DOHH2 (cell line): Measurements from ENCODE around the gene ECHS1.
"Not testable (repeated sequence)": the region's sequence is repeated elsewhere in the genome, so short reads cannot be mapped to it uniquely, and the experiment has no call there.

ENCODE experiments used
- H3F3A ChIP-seq: fragments of 200-600 bp; sonication (generic), shearing (Covaris generic); 2 replicates; pipeline ENCODE4 v1.6.0; 2016; ENCODE audit warnings: antibody characterized with exemption, mild to moderate bottlenecking; ENCODE audit not compliant: control insufficient read depth, insufficient read depth
- H3K27ac ChIP-seq: fragments of 200-600 bp; sonication (generic); 2 replicates; pipeline ENCODE4 v1.5.1; 2014; ENCODE audit warnings: low read depth, mild to moderate bottlenecking, low read length, moderate library complexity
- H3K27me3 ChIP-seq: fragments of 200-600 bp; sonication (generic); 2 replicates; pipeline ENCODE4 v1.6.1; 2014; ENCODE audit warnings: mild to moderate bottlenecking, low read length, mixed read lengths; ENCODE audit not compliant: control insufficient read depth
- H3K36me3 ChIP-seq: fragments of 200-600 bp; sonication (generic); 2 replicates; pipeline ENCODE4 v1.6.1; 2014; ENCODE audit warnings: mild to moderate bottlenecking, low read length, moderate library complexity, mixed read lengths; ENCODE audit not compliant: control insufficient read depth
- H3K4me1 ChIP-seq: fragments of 200-600 bp; sonication (generic); 2 replicates; pipeline ENCODE4 v1.6.1; 2014; ENCODE audit warnings: mild to moderate bottlenecking, low read length, mixed read lengths; ENCODE audit not compliant: control insufficient read depth
- H3K4me2 ChIP-seq: fragments of 200-600 bp; sonication (generic); 2 replicates; pipeline ENCODE4 v1.6.0; 2014; ENCODE audit warnings: mild to moderate bottlenecking, low read length, moderate library complexity
- H3K4me3 ChIP-seq: fragments of 200-600 bp; sonication (generic); 2 replicates; pipeline ENCODE4 v1.5.1; 2014; ENCODE audit warnings: mild to moderate bottlenecking, low read length, mixed read lengths
- H3K79me2 ChIP-seq: fragments of 200-600 bp; sonication (generic); 2 replicates; pipeline ENCODE4 v1.6.1; 2014; ENCODE audit warnings: mild to moderate bottlenecking, low read length, mixed read lengths; ENCODE audit not compliant: control insufficient read depth
- H3K9me2 ChIP-seq: fragments of 200-600 bp; sonication (generic); replicated peaks from 2 replicates; pipeline ENCODE4 v1.6.1; 2014; ENCODE audit warnings: mild to moderate bottlenecking, low read length, mixed read lengths; ENCODE audit not compliant: control insufficient read depth
- H3K9me3 ChIP-seq: fragments of 200-600 bp; sonication (generic); 2 replicates; pipeline ENCODE4 v1.6.1; 2014; ENCODE audit warnings: antibody characterized with exemption, low read length, mixed read lengths; ENCODE audit not compliant: control insufficient read depth, insufficient read depth
- H4K20me1 ChIP-seq: fragments of 200-600 bp; sonication (generic); 2 replicates; pipeline ENCODE4 v1.6.0; 2014; ENCODE audit warnings: low read depth, mild to moderate bottlenecking, antibody characterized with exemption, low read length, moderate library complexity; ENCODE audit not compliant: control insufficient read depth, insufficient read depth
- CTCF ChIP-seq: fragments of 200-600 bp; sonication (generic); IDR thresholded peaks from one replicate; pipeline ENCODE4 v1.5.1; 2014; ENCODE audit warnings: antibody characterized with exemption, mild to moderate bottlenecking, low read depth, low read length; ENCODE audit not compliant: poor library complexity, severe bottlenecking
- EZH2phosphoT487 ChIP-seq: fragments of 200-600 bp; sonication (generic); IDR thresholded peaks from 2 replicates; pipeline ENCODE4 v1.6.1; 2017; ENCODE audit warnings: borderline replicate concordance, mild to moderate bottlenecking, antibody characterized with exemption, low read length, moderate library complexity, mixed read lengths

The ECHS1 gene

GRCh38 chr10:133388236-133388972, 15.2 kb upstream of the ECHS1 start:
- Histone ChIP-seq H3K9me2 (no peaks in the 10 kb centered on the region), H3K4me2 (peak overlapping the region; percentile 84), H3K4me1 (peaks cover 54% of the 10 kb centered on the region), H4K20me1 (no peaks in the 10 kb centered on the region), H3K36me3 (peaks cover 21% of the 10 kb centered on the region), H3K9me3 (no peaks in the 10 kb centered on the region), H3K4me3 (peak overlapping the region; percentile 83), H3F3A (peaks cover 17% of the 10 kb centered on the region), H3K79me2 (peaks cover 6% of the 10 kb centered on the region), H3K27me3 (no peaks in the 10 kb centered on the region), H3K27ac (peak overlapping the region; percentile 97)
- TF ChIP-seq EZH2phosphoT487 (no peak), CTCF (no peak)

- H3K27me3 ChIP-seq, H3K79me2 ChIP-seq, H3K27ac ChIP-seq, H3K9me2 ChIP-seq, H3K9me3 ChIP-seq, H3K4me2 ChIP-seq, H4K20me1 ChIP-seq, H3K4me3 ChIP-seq: not testable (repeated sequence)
- H3F3A ChIP-seq = peaks cover 17% of the 10 kb centered on the region
- peaks cover 21% of the 10 kb centered on the region for H3K36me3 ChIP-seq
- peaks cover 39% of the 10 kb centered on the region for H3K4me1 ChIP-seq
These were observed 13.8 kb upstream of the ECHS1 start for GRCh38 chr10:133386951-133387350.

GRCh38 chr10:133385214-133385613, 12.1 kb upstream of the ECHS1 start:
- Histone ChIP-seq H3K27me3 (peaks cover 2% of the 10 kb centered on the region; the same call in 1 of the 2 replicates), H3K79me2 (peaks cover 6% of the 10 kb centered on the region), H3F3A (peaks cover 12% of the 10 kb centered on the region), H3K9me2 (no peaks in the 10 kb centered on the region), H3K4me2 (no peak overlapping the region), H3K9me3 (no peaks in the 10 kb centered on the region), H3K27ac (no peak overlapping the region), H4K20me1 (no peaks in the 10 kb centered on the region), H3K36me3 (peaks cover 11% of the 10 kb centered on the region), H3K4me3 (no peak overlapping the region), H3K4me1 (peaks cover 22% of the 10 kb centered on the region)
- TF ChIP-seq EZH2phosphoT487 (no peak), CTCF (no peak)

GRCh38 chr10:133384071-133384470, 10.9 kb upstream of the ECHS1 start:
- TF ChIP-seq EZH2phosphoT487 (no peak), CTCF (no peak)
- peaks cover 4% of the 10 kb centered on the region; the same call in 1 of the 2 replicates for H3K36me3 ChIP-seq
- no peaks in the 10 kb centered on the region for H3K9me2 ChIP-seq
- no peak overlapping the region for H3K4me3 ChIP-seq
- H3K9me3 ChIP-seq = no peaks in the 10 kb centered on the region
- peaks cover 18% of the 10 kb centered on the region for H3K4me1 ChIP-seq
- peaks cover 10% of the 10 kb centered on the region; the same call in 1 of the 2 replicates for H3K27me3 ChIP-seq
- no peak overlapping the region for H3K27ac ChIP-seq
- no peaks in the 10 kb centered on the region for H4K20me1 ChIP-seq
- H3F3A ChIP-seq = peaks cover under 1% of the 10 kb centered on the region
- H3K4me2 ChIP-seq = no peak overlapping the region
- H3K79me2 ChIP-seq = peaks cover 6% of the 10 kb centered on the region
